ENCODE measurements around the gene ASB9.
"Not testable (repeated sequence)": the region's sequence is repeated elsewhere in the genome, so short reads cannot be mapped to it uniquely, and the experiment has no call there.

DNA sequence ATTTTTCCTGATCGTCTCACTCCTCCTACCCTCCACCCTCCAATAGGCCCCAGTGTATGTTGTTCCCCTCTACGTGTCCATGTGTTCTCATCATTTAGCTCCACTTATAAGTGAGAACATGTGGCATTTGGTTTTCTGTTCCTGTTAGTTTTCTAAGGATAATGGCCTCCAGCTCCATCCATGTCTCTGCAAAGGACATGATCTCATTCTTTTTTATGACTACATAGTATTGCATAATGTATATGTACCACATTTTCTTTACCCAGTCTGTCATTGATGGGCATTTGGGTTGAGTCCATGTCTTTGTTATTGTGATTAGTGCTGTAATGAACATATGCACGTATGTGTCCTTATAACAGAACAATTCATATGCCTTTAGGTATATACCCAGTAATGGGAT lies 36.0 kb upstream of the ASB9 start:
- TF ChIP-seq, protein P1, sequence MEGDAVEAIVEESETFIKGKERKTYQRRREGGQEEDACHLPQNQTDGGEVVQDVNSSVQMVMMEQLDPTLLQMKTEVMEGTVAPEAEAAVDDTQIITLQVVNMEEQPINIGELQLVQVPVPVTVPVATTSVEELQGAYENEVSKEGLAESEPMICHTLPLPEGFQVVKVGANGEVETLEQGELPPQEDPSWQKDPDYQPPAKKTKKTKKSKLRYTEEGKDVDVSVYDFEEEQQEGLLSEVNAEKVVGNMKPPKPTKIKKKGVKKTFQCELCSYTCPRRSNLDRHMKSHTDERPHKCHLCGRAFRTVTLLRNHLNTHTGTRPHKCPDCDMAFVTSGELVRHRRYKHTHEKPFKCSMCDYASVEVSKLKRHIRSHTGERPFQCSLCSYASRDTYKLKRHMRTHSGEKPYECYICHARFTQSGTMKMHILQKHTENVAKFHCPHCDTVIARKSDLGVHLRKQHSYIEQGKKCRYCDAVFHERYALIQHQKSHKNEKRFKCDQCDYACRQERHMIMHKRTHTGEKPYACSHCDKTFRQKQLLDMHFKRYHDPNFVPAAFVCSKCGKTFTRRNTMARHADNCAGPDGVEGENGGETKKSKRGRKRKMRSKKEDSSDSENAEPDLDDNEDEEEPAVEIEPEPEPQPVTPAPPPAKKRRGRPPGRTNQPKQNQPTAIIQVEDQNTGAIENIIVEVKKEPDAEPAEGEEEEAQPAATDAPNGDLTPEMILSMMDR (IDR thresholded peaks at IDR 0.05; ENCODE audit: low read depth, low read length, missing input control), result not testable (repeated sequence)
- TF ChIP-seq, protein P2, sequence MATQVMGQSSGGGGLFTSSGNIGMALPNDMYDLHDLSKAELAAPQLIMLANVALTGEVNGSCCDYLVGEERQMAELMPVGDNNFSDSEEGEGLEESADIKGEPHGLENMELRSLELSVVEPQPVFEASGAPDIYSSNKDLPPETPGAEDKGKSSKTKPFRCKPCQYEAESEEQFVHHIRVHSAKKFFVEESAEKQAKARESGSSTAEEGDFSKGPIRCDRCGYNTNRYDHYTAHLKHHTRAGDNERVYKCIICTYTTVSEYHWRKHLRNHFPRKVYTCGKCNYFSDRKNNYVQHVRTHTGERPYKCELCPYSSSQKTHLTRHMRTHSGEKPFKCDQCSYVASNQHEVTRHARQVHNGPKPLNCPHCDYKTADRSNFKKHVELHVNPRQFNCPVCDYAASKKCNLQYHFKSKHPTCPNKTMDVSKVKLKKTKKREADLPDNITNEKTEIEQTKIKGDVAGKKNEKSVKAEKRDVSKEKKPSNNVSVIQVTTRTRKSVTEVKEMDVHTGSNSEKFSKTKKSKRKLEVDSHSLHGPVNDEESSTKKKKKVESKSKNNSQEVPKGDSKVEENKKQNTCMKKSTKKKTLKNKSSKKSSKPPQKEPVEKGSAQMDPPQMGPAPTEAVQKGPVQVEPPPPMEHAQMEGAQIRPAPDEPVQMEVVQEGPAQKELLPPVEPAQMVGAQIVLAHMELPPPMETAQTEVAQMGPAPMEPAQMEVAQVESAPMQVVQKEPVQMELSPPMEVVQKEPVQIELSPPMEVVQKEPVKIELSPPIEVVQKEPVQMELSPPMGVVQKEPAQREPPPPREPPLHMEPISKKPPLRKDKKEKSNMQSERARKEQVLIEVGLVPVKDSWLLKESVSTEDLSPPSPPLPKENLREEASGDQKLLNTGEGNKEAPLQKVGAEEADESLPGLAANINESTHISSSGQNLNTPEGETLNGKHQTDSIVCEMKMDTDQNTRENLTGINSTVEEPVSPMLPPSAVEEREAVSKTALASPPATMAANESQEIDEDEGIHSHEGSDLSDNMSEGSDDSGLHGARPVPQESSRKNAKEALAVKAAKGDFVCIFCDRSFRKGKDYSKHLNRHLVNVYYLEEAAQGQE (IDR thresholded peaks at IDR 0.05), result not testable (repeated sequence)
